ENCODE results near the gene KCNMA1.

KCNMA1 gene

GRCh38 chr10:77304192-77304591 lies 333.4 kb downstream of the KCNMA1 start:
- Histone ChIP-seq H3K4me1 (ENCODE audit: control insufficient read depth in 1 of 2, insufficient read depth in 1 of 2, low read depth in 1 of 2, low read length in 1 of 2) (no peaks in the 10 kb centered on the region), H3K36me3 (no peaks in the 10 kb centered on the region), H3K27ac (no peak overlapping the region), H3K9me3 (no peaks in the 10 kb centered on the region), H3K27me3 (peaks cover 21% of the 10 kb centered on the region), H3K4me3 (ENCODE audit: low read depth in 1 of 2, low read length in 1 of 2) (no peak overlapping the region)
- no peak for TF ChIP-seq CTCF (IDR thresholded peaks at IDR 0.05)

- H3K27ac ChIP-seq: no peak overlapping the region
Observed at GRCh38 chr10:77301305-77301730, 336.3 kb downstream of the KCNMA1 start.

GRCh38 chr10:77300682-77301302 lies 336.8 kb downstream of the KCNMA1 start:
- peaks cover 28% of the 10 kb centered on the region for H3K27me3 ChIP-seq
- no peaks in the 10 kb centered on the region for H3K36me3 ChIP-seq
- no peak overlapping the region for H3K27ac ChIP-seq
- no peaks in the 10 kb centered on the region for H3K9me3 ChIP-seq
- H3K4me1 ChIP-seq (ENCODE audit: control insufficient read depth in 1 of 2, insufficient read depth in 1 of 2, low read depth in 1 of 2, low read length in 1 of 2): no peaks in the 10 kb centered on the region
- TF ChIP-seq CTCF (IDR thresholded peaks at IDR 0.05): no peak
- H3K4me3 ChIP-seq (ENCODE audit: low read depth in 1 of 2, low read length in 1 of 2): no peak overlapping the region

More at GRCh38 chr10:77301305-77301730, 336.3 kb downstream of the KCNMA1 start:
- Histone ChIP-seq H3K27me3 (peaks cover 28% of the 10 kb centered on the region), H3K9me3 (no peaks in the 10 kb centered on the region), H3K36me3 (no peaks in the 10 kb centered on the region), H3K4me1 (ENCODE audit: control insufficient read depth in 1 of 2, insufficient read depth in 1 of 2, low read depth in 1 of 2, low read length in 1 of 2) (no peaks in the 10 kb centered on the region), H3K4me3 (ENCODE audit: low read depth in 1 of 2, low read length in 1 of 2) (no peak overlapping the region)
- no peak for TF ChIP-seq CTCF (IDR thresholded peaks at IDR 0.05)

- H3K4me3 ChIP-seq (ENCODE audit: low read depth in 1 of 2, low read length in 1 of 2): no peak overlapping the region
- no peak for TF ChIP-seq CTCF (IDR thresholded peaks at IDR 0.05)
Observed at GRCh38 chr10:77299320-77299719, 338.3 kb downstream of the KCNMA1 start.

GRCh38 chr10:77297393-77297739 lies 340.2 kb downstream of the KCNMA1 start:
- Histone ChIP-seq H3K27ac (no peak overlapping the region), H3K4me3 (ENCODE audit: low read depth in 1 of 2, low read length in 1 of 2) (no peak overlapping the region), H3K4me1 (ENCODE audit: control insufficient read depth in 1 of 2, insufficient read depth in 1 of 2, low read depth in 1 of 2, low read length in 1 of 2) (no peaks in the 10 kb centered on the region), H3K9me3 (no peaks in the 10 kb centered on the region), H3K36me3 (no peaks in the 10 kb centered on the region), H3K27me3 (peaks cover 22% of the 10 kb centered on the region)
- no peak for TF ChIP-seq CTCF (IDR thresholded peaks at IDR 0.05)

More at GRCh38 chr10:77299320-77299719, 338.3 kb downstream of the KCNMA1 start:
- Histone ChIP-seq H3K27me3 (peaks cover 27% of the 10 kb centered on the region), H3K9me3 (no peaks in the 10 kb centered on the region), H3K36me3 (no peaks in the 10 kb centered on the region), H3K4me1 (ENCODE audit: control insufficient read depth in 1 of 2, insufficient read depth in 1 of 2, low read depth in 1 of 2, low read length in 1 of 2) (no peaks in the 10 kb centered on the region), H3K27ac (no peak overlapping the region)
